Naive thymus-derived CD8-positive, alpha-beta T cell (primary cell): ENCODE results near the gene SHISA7. TPM values are rescaled to one million over a fixed set of nuclear protein-coding genes. Genes with fewer than 3 reads are reported as not detected.

ENCODE experiments used
- ATAC-seq, 2 donors: fragments of 150-1000 bp; cut with Tn5 transposase in 1 of 2; sonication (Bioruptor Pico), chemical (Tn5 transposase) in 1 of 2; 1 replicate in 1 of 2; 2 replicates in 1 of 2; pipeline ENCODE4 v1.10.0; 2021; ENCODE audit warnings: mild to moderate bottlenecking in 2 of 2, moderate library complexity in 2 of 2
- POLR2A ChIA-PET: fragments of 350-600 bp; sonication (Branson Sonifier 250); formaldehyde crosslinking; loops from one replicate; lab custom pipeline; 2021; ENCODE audit warnings: antibody characterized with exemption; lab: Charles Lee
- DNase-seq, 10 donors: peaks; one replicate each; pipeline versions ENCODE4 v3.0.0 to v3.0.0-alpha.2; 2020 to 2022
- H3K27ac Mint-ChIP-seq, 10 donors: one replicate each; pipeline ENCODE4 v1.8.0; 2020 to 2022; ENCODE audit warnings: mild to moderate bottlenecking in 10 of 10, mixed read lengths in 10 of 10, moderate library complexity in 4 of 10, inconsistent platforms in 1 of 10
- H3K27me3 Mint-ChIP-seq, 5 donors: one replicate each; pipeline ENCODE4 v1.8.0; 2021 to 2022; ENCODE audit warnings: mixed read lengths in 5 of 5
- H3K36me3 Mint-ChIP-seq, 3 donors: one replicate each; pipeline ENCODE4 v1.8.0; 2020 to 2022; ENCODE audit warnings: mixed read lengths in 3 of 3, mild to moderate bottlenecking in 2 of 3, inconsistent platforms in 1 of 3
- H3K4me1 Mint-ChIP-seq, 4 donors: one replicate each; pipeline ENCODE4 v1.8.0; 2021 to 2022; ENCODE audit warnings: mixed read lengths in 4 of 4
- H3K4me3 Mint-ChIP-seq, 10 donors: one replicate each; pipeline ENCODE4 v1.8.0; 2020 to 2022; ENCODE audit warnings: mild to moderate bottlenecking in 10 of 10, mixed read lengths in 10 of 10, moderate library complexity in 6 of 10, inconsistent platforms in 1 of 10
- H3K9me3 Mint-ChIP-seq, 9 donors: one replicate each; pipeline ENCODE4 v1.8.0; 2020 to 2022; ENCODE audit warnings: mixed read lengths in 9 of 9, mild to moderate bottlenecking in 3 of 9, inconsistent platforms in 1 of 9, moderate library complexity in 1 of 9
- polyA plus RNA-seq, 3 donors: library from polyadenylated mRNA; unstranded; fragments of 300-500 nt; fragmentation: Illumina TruSeq; gene quantifications; one replicate each; pipeline ENCODE4 v1.2.3, GENCODE V29; 2021
- total RNA-seq, 8 experiments: library from RNA in 2 of 8; stranded (reverse) in 2 of 8; gene quantifications; one replicate each; pipeline ENCODE4 v1.2.3 and lab custom pipeline; 2021 to 2026

Gene SHISA7
- total and polyA plus RNA-seq, 5 experiments from 2014 or later: not detected

GRCh38 chr19:55479045-55479444 lies 35.9 kb upstream of the SHISA7 start:
- peaks cover 0 to 5% (median 0%) of the 10 kb centered on the region in 3 donors for H3K36me3 Mint-ChIP-seq
- POLR2A ChIA-PET: no interaction called here
- H3K4me1 Mint-ChIP-seq: peaks cover 22 to 40% (median 30%) of the 10 kb centered on the region in 4 donors
- peak overlapping the region in 9 of 10 donors; percentile 19 to 86 (median 46) for H3K4me3 Mint-ChIP-seq
- H3K9me3 Mint-ChIP-seq: no peaks in the 10 kb centered on the region
- H3K27ac Mint-ChIP-seq: peak overlapping the region in 6 of 10 donors; percentile 14 to 87 (median 40)
- ATAC-seq: no peak
- H3K27me3 Mint-ChIP-seq: no peaks in the 10 kb centered on the region
- no peak for DNase-seq

- Mint-ChIP-seq H3K27ac (peak overlapping the region in 9 of 10 donors; percentile 8 to 96 (median 68)), H3K4me1 (peaks cover 22 to 40% (median 30%) of the 10 kb centered on the region in 4 donors), H3K9me3 (no peaks in the 10 kb centered on the region), H3K4me3 (peak overlapping the region; percentile 54 to 88 (median 73)), H3K36me3 (peaks cover 0 to 5% (median 0%) of the 10 kb centered on the region in 3 donors), H3K27me3 (no peaks in the 10 kb centered on the region)
- POLR2A ChIA-PET: no interaction called here
- no peak for DNase-seq
- ATAC-seq: no peak
Measured at GRCh38 chr19:55478364-55478763, 35.3 kb upstream of the SHISA7 start.

- H3K4me1 Mint-ChIP-seq: peaks cover 22 to 40% (median 30%) of the 10 kb centered on the region in 4 donors
- H3K27me3 Mint-ChIP-seq: no peaks in the 10 kb centered on the region
- H3K27ac Mint-ChIP-seq: peak overlapping the region in 9 of 10 donors; percentile 25 to 96 (median 68)
- ATAC-seq (no peak), DNase-seq (no peak)
- H3K36me3 Mint-ChIP-seq: peaks cover 0 to 5% (median 0%) of the 10 kb centered on the region in 3 donors
- peak overlapping the region; percentile 53 to 88 (median 72) for H3K4me3 Mint-ChIP-seq
- POLR2A ChIA-PET: interaction anchor here (2.1 to 3.1 kb wide), 3 partner anchors 7 to 219 kb away, joined by 9 to 20 read pairs (median 16); partner anchors contain the start of genes NAT14 and PPP6R1
- no peaks in the 10 kb centered on the region for H3K9me3 Mint-ChIP-seq
Measured at GRCh38 chr19:55477905-55478304, 34.8 kb upstream of the SHISA7 start.

GRCh38 chr19:55476100-55476775 lies 33.1 kb upstream of the SHISA7 start, which contains the start of gene ZNF628:
Gene ZNF628 (plus strand): TSS chr19:55476617. CDS start chr19:55479911, 3,294 bp downstream.
- Mint-ChIP-seq H3K36me3 (peaks cover 0 to 5% (median 0%) of the 10 kb centered on the region in 3 donors), H3K4me3 (peak within 1 kb of the TSS; percentile 82 to 92 (median 90)), H3K27me3 (no peaks in the 10 kb centered on the region), H3K9me3 (no peaks in the 10 kb centered on the region), H3K4me1 (peaks cover 22 to 40% (median 30%) of the 10 kb centered on the region in 4 donors), H3K27ac (peak within 1 kb of the TSS; percentile 84 to 98 (median 94))
- ATAC-seq (peak; percentile 94 to 96), DNase-seq (peak in 9 of 10 donors; percentile 95 to 98 (median 96))
- POLR2A ChIA-PET: interaction anchor here (0.5 to 3.1 kb wide), 29 partner anchors 9 to 1609 kb away, joined by 3 to 24 read pairs (median 7); partner anchors contain the start of genes FIZ1, ISOC2, KMT5C and MYADM

- POLR2A ChIA-PET: interaction anchor here (0.6 to 3.1 kb wide), 4 partner anchors 10 to 849 kb away, joined by 3 to 20 read pairs (median 4); partner anchors contain the start of genes NAT14 and SSC5D
- DNase-seq (no peak), ATAC-seq (no peak)
- Mint-ChIP-seq H3K4me1 (peaks cover 18 to 32% (median 25%) of the 10 kb centered on the region in 4 donors), H3K27ac (peak overlapping the region in 5 of 10 donors; percentile 3 to 82 (median 38)), H3K9me3 (no peaks in the 10 kb centered on the region), H3K36me3 (peaks cover 0 to 1% (median 0%) of the 10 kb centered on the region in 3 donors), H3K4me3 (peak overlapping the region in 5 of 10 donors; percentile 24 to 62 (median 46)), H3K27me3 (no peaks in the 10 kb centered on the region)
Measured at GRCh38 chr19:55474269-55475265, 31.5 kb upstream of the SHISA7 start.

DNA sequence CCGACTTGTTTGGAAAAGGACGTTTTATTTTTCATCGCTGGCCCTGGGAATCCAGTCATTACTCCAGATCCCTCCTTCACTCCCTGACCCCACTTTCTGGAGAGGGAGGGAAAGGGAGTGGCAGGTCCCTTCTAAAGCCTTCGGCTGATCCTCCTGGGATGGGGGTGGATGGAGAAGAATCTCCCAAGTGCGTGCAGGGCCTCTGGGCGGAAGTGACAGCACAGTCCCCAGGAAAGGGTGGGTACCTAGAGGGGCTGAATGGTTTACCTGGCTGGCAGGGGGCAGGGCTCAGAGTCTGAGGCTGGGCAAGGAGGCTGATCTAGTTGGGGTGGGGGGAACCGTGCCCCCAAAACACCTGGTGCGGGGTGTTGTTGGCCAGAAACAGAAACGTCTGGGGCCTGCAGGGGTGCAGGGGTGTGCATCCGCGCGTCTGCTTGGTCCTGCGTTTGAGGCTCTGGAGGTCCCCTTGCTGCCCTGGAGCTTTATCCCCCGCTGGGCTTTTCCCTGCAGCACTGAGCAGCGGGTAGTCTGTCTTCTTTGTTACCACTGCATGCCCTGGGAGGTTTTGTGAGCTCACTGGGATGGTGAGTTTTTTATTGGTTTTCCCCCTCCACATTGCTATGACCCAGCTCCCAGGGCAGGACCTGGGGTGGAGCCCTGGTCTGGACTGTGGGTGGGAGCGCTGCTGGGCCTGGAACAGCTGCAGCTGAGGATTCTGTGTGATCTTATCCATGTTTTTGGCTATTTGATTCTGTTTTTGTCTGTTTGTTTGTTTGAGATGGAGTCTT lies 30.3 kb upstream of the SHISA7 start:
- Mint-ChIP-seq H3K36me3 (no peaks in the 10 kb centered on the region), H3K4me3 (no peak overlapping the region), H3K9me3 (no peaks in the 10 kb centered on the region), H3K27me3 (no peaks in the 10 kb centered on the region), H3K27ac (no peak overlapping the region), H3K4me1 (peaks cover 9 to 22% (median 14%) of the 10 kb centered on the region in 4 donors)
- ATAC-seq (no peak), DNase-seq (no peak)
- POLR2A ChIA-PET: interaction anchor here (1.0 kb wide), 1 partner anchor 30 kb away, joined by 3 read pairs; no protein-coding TSS in a partner anchor

DNA sequence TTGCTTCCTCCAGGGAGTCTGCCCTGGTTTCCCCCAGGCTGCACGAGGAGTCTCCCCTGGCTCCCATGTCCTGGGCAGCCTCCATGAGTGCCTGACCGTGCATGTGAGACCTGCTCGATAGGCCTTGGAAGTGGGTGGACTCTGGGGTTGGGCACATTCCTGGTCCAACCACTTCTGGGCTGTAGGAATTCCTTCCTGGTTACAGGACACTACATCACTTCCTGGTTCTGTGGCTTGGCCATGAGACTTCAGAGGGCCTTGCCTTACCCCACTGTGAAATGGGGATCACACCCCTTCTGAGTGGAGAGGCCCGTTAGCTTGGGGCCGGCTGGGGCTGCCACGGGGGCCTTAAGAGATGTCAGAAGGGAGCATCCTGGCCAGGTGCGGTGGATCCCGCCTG lies 29.4 kb upstream of the SHISA7 start:
- peaks cover 0 to 16% (median 7%) of the 10 kb centered on the region in 4 donors for H3K4me1 Mint-ChIP-seq
- H3K4me3 Mint-ChIP-seq: no peak overlapping the region
- no peaks in the 10 kb centered on the region for H3K36me3 Mint-ChIP-seq
- no peak for DNase-seq
- ATAC-seq: no peak
- no peaks in the 10 kb centered on the region for H3K27me3 Mint-ChIP-seq
- no peak overlapping the region for H3K27ac Mint-ChIP-seq
- H3K9me3 Mint-ChIP-seq: no peaks in the 10 kb centered on the region
- POLR2A ChIA-PET: interaction anchor here (1.0 kb wide), 1 partner anchor 31 kb away, joined by 3 read pairs; no protein-coding TSS in a partner anchor

- no peak overlapping the region for H3K4me3 Mint-ChIP-seq
- H3K4me1 Mint-ChIP-seq: peaks cover 0 to 9% (median 4%) of the 10 kb centered on the region in 4 donors
- no peak for ATAC-seq
- no peaks in the 10 kb centered on the region for H3K9me3 Mint-ChIP-seq
- H3K27me3 Mint-ChIP-seq: no peaks in the 10 kb centered on the region
- no peak for DNase-seq
- no peaks in the 10 kb centered on the region for H3K36me3 Mint-ChIP-seq
- POLR2A ChIA-PET: interaction anchor here (0.7 to 1.3 kb wide), 2 partner anchors 10 to 41 kb away, joined by 3 to 4 read pairs; partner anchors contain the start of gene ISOC2
- peak overlapping the region in 1 of 10 donors; percentile 46 for H3K27ac Mint-ChIP-seq
Measured at GRCh38 chr19:55471266-55471665, 28.2 kb upstream of the SHISA7 start.

- Mint-ChIP-seq H3K4me3 (no peak overlapping the region), H3K36me3 (no peaks in the 10 kb centered on the region), H3K27ac (no peak overlapping the region), H3K9me3 (no peaks in the 10 kb centered on the region), H3K27me3 (peaks cover 0 to under 1% (median 0%) of the 10 kb centered on the region in 5 donors), H3K4me1 (peaks cover 0 to 3% (median 2%) of the 10 kb centered on the region in 4 donors)
- POLR2A ChIA-PET: interaction anchor here (0.7 to 1.6 kb wide), 6 partner anchors 8 to 164 kb away, joined by 3 to 9 read pairs (median 4); partner anchors contain the start of genes RPL28 and ZNF628
- ATAC-seq (no peak), DNase-seq (no peak)
Measured at GRCh38 chr19:55468054-55468393, 24.9 kb upstream of the SHISA7 start.

- POLR2A ChIA-PET: interaction anchor here (0.7 to 1.6 kb wide), 7 partner anchors 9 to 165 kb away, joined by 3 to 9 read pairs (median 4); partner anchors contain the start of genes RPL28 and ZNF628
- peak; percentile 77 to 99 for ATAC-seq
- no peak overlapping the region for H3K27ac Mint-ChIP-seq
- no peak overlapping the region for H3K4me3 Mint-ChIP-seq
- H3K27me3 Mint-ChIP-seq: peaks cover 0 to 2% (median 0%) of the 10 kb centered on the region in 5 donors
- no peaks in the 10 kb centered on the region for H3K9me3 Mint-ChIP-seq
- H3K36me3 Mint-ChIP-seq: no peaks in the 10 kb centered on the region
- peaks cover 1 to 4% (median 3%) of the 10 kb centered on the region in 4 donors for H3K4me1 Mint-ChIP-seq
- peak in 8 of 10 donors; percentile 35 to 80 (median 60) for DNase-seq
Measured at GRCh38 chr19:55467236-55468053, 24.3 kb upstream of the SHISA7 start.
